Heart right ventricle (tissue), 16 donors: Measurements from ENCODE around the gene RAPGEF2. TPM values are rescaled to one million over a fixed set of nuclear protein-coding genes. Genes with fewer than 3 reads are reported as not detected.
A peak's percentile ranks its signal among the peaks of the same experiment; 100 is the strongest.

Source experiments
- ATAC-seq, 8 donors: fragments of 200-7000 bp; cut with Tn5 transposase; one replicate each; pipeline ENCODE4 v1.9.1; 2020; ENCODE audit warnings: mild to moderate bottlenecking in 8 of 8, moderate library complexity in 8 of 8, moderate number of reproducible peaks in 1 of 8
- DNase-seq, 2 donors: peaks; one replicate each; pipeline ENCODE4 v3.0.0-alpha.2; 2020
- H3K27ac ChIP-seq, 10 donors: fragments of 200-600 bp; sonication (generic) in 2 of 10; one replicate each; pipeline versions ENCODE4 v1.5.0 to v1.8.0; 2020 to 2022; ENCODE audit warnings: mild to moderate bottlenecking in 3 of 10
- H3K27me3 ChIP-seq, 7 donors: fragments of 200-600 bp; one replicate each; pipeline ENCODE4 v1.8.0; 2021 to 2022; ENCODE audit warnings: mild to moderate bottlenecking in 2 of 7
- H3K36me3 ChIP-seq, 9 donors: fragments of 200-600 bp; sonication (generic) in 1 of 9; one replicate each; pipeline versions ENCODE4 v1.5.0 to v1.8.0; 2020 to 2022; ENCODE audit warnings: mild to moderate bottlenecking in 2 of 9
- H3K4me1 ChIP-seq, 9 donors: fragments of 200-600 bp; sonication (generic) in 1 of 9; one replicate each; pipeline versions ENCODE4 v1.5.0 to v1.8.0; 2020 to 2022; ENCODE audit warnings: mild to moderate bottlenecking in 4 of 9
- H3K4me3 ChIP-seq, 10 donors: fragments of 200-600 bp; sonication (generic) in 2 of 10; one replicate each; pipeline versions ENCODE4 v1.5.0 to v1.8.0; 2020 to 2022; ENCODE audit warnings: mild to moderate bottlenecking in 7 of 10, moderate library complexity in 2 of 10
- H3K9me3 ChIP-seq, 11 donors: fragments of 200-600 bp in 10 of 11; sonication (generic) in 2 of 11; one replicate each; pipeline versions ENCODE4 v1.5.0 to v1.8.0; 2013 to 2022; ENCODE audit warnings: mild to moderate bottlenecking in 2 of 11, control low read depth in 1 of 11, moderate library complexity in 1 of 11
- CTCF ChIP-seq, 9 donors: fragments of 200-600 bp; sonication (generic) in 2 of 9; IDR thresholded peaks; one replicate each; pipeline versions ENCODE4 v1.5.0 to v1.8.0; 2021 to 2022; ENCODE audit warnings: antibody characterized with exemption in 9 of 9, mild to moderate bottlenecking in 5 of 9, moderate library complexity in 1 of 9
- WGBS, 2 donors: extraction: QIAGEN DNeasy Blood & Tissue Kit; methylation state at CpG; one replicate each; pipeline ENCODE4 v1.1.7; 2013; ENCODE audit warnings: inconsistent platforms in 1 of 2; 5-methylcytosine and 5-hydroxymethylcytosine counted together
- intact Hi-C, 10 donors: fragments of 100-400 bp; cut with DNase I; formaldehyde crosslinking; loops; one replicate each; pipeline versions ENCODE4 v1.11.1 to v1.14.2; 2022
- polyA plus RNA-seq, 2 donors: library from polyadenylated mRNA; stranded (reverse); fragments of 200-250 nt; gene quantifications; one replicate each; pipeline ENCODE4 v1.2.3, GENCODE V29; 2013
- total RNA-seq, 10 donors: library from RNA; stranded (reverse); fragmentation: NEBNext Ultra II Directional in 3 of 10; extraction: Animal tissue kit (Norgen Biotek cat#: 25700) in 3 of 10; gene quantifications; one replicate each; pipeline versions ENCODE4 v1.2.1 to v1.2.4, GENCODE V29; 2021 to 2023
- donor health status: Arrhythmogenic right ventricular cardiomyopathy.
- donor health status: ischemic (EF 13 %, LVEDD 7.1; RV severe dilation, severe dysfunction).
- donor health status: healthy with polysubstance abuse.
- donor health status: DM: no; HTN: yes; CAD: no.
- donor health status: DM: no; HTN: no; CAD: no.
- donor health status: ischemic (EF 25% LVEDD 6.9; RV normal size, moderate dysfunction).
- donor health status: ischemic (EF 25% LVEDD 5.7; RV mildly dilated, moderate dysfunction).
- donor health status: healthy.
- donor health status: DM: yes; HTN: yes; CAD: no.
- donor health status: Ischemic cardiomyopathy.
- donor health status: ischemic (EF 35%, LVEDD 5.7; RV mildly dilated, moderate dysfunction).
- donor health status: nonischemic (EF 11% LVEDD 7.7; RV severe dilation, severe dysfunction).
- donor health status: DM: yes; HTN: yes; CAD: no.
- donor health status: PGD.
- donor health status: ischemic (EF 29% LVEDD 5.4; RV normal size, mild dysfunction).
- donor health status: nonischemic (EF 23%, LVEDD 6.1; RV moderate dilation, normal function).

Gene RAPGEF2
- total and polyA plus RNA-seq, 12 donors, result 9.2 to 68.8 (median 53.7) TPM

GRCh38 chr4:159291176-159291575 lies 188.3 kb downstream of the RAPGEF2 start:
- H3K4me3 ChIP-seq, result no peak overlapping the region
- no peaks in the 10 kb centered on the region for H3K27me3 ChIP-seq
- intact Hi-C loops, result no loop called here
- DNase-seq (no peak), ATAC-seq (no peak)
- no peaks in the 10 kb centered on the region for H3K36me3 ChIP-seq
- no peak for TF ChIP-seq CTCF (IDR thresholded peaks at IDR 0.05)
- no peaks in the 10 kb centered on the region for H3K9me3 ChIP-seq
- WGBS, 2 donors, result 91 to 95% methylated on average over 3 of the region's 3 CpGs
- H3K4me1 ChIP-seq, result peaks cover 0 to 60% (median 34%) of the 10 kb centered on the region in 9 donors
- H3K27ac ChIP-seq, result no peak overlapping the region

- 80 to 90% methylated on average over 4 of the region's 4 CpGs for WGBS, 2 donors
- intact Hi-C loops, result no loop called here
- Histone ChIP-seq H3K4me3 (no peak overlapping the region), H3K36me3 (no peaks in the 10 kb centered on the region), H3K27me3 (no peaks in the 10 kb centered on the region), H3K4me1 (peaks cover 0 to 71% (median 38%) of the 10 kb centered on the region in 9 donors), H3K27ac (no peak overlapping the region), H3K9me3 (no peaks in the 10 kb centered on the region)
- DNase-seq (no peak), ATAC-seq (peak in 3 of 8 donors; percentile 23 to 43 (median 29))
- TF ChIP-seq CTCF (IDR thresholded peaks at IDR 0.05), result peak in 1 of 9 donors; percentile 21
Measured at GRCh38 chr4:159292137-159292896, 189.4 kb downstream of the RAPGEF2 start.

- 92 to 94% methylated on average over 9 of the region's 9 CpGs for WGBS, 2 donors
- Histone ChIP-seq H3K4me1 (peaks cover 0 to 77% (median 37%) of the 10 kb centered on the region in 9 donors), H3K4me3 (no peak overlapping the region), H3K9me3 (no peaks in the 10 kb centered on the region), H3K27ac (no peak overlapping the region), H3K36me3 (no peaks in the 10 kb centered on the region), H3K27me3 (no peaks in the 10 kb centered on the region)
- DNase-seq (no peak), ATAC-seq (no peak)
- intact Hi-C loops, result no loop called here
- no peak for TF ChIP-seq CTCF (IDR thresholded peaks at IDR 0.05)
Measured at GRCh38 chr4:159293811-159294515, 191.1 kb downstream of the RAPGEF2 start.

- no peak for TF ChIP-seq CTCF (IDR thresholded peaks at IDR 0.05)
- H3K4me1 ChIP-seq, result peaks cover 0 to 63% (median 27%) of the 10 kb centered on the region in 9 donors
Measured at GRCh38 chr4:159296061-159296460, 193.2 kb downstream of the RAPGEF2 start.

More at GRCh38 chr4:159296061-159296460, 193.2 kb downstream of the RAPGEF2 start:
- no peaks in the 10 kb centered on the region for H3K27me3 ChIP-seq
- intact Hi-C loops, result no loop called here
- ATAC-seq, result no peak
- no peak for DNase-seq
- no peaks in the 10 kb centered on the region for H3K36me3 ChIP-seq
- no peaks in the 10 kb centered on the region for H3K9me3 ChIP-seq
- H3K27ac ChIP-seq, result no peak overlapping the region
- no peak overlapping the region for H3K4me3 ChIP-seq
